WI38 (cell line): ENCODE data around the gene SLC8A2.

Experiments
- H3K4me3 ChIP-seq: 2 replicates; pipeline ENCODE4 v1.5.1; 2011; ENCODE audit warnings: low read depth, mild to moderate bottlenecking, control low read depth, low read length
- CTCF ChIP-seq: IDR thresholded peaks from 2 replicates; pipeline ENCODE4 v1.5.1; 2012; ENCODE audit warnings: low read depth, mild to moderate bottlenecking, control low read depth, low read length

Gene SLC8A2

GRCh38 chr19:47419030-47419783 lies 52.5 kb downstream of the SLC8A2 start, which contains the start of gene MEIS3:
Gene MEIS3, minus strand, starts transcription at chr19:47419527. Its CDS starts 446 bp downstream, at chr19:47419081.
- TF ChIP-seq CTCF: no peak
- H3K4me3 ChIP-seq: peak within 1 kb of the TSS; percentile 75

- peak overlapping the region; percentile 75 for H3K4me3 ChIP-seq
- TF ChIP-seq CTCF: no peak
These were observed 53.0 kb downstream of the SLC8A2 start for GRCh38 chr19:47418692-47419029.

- TF ChIP-seq CTCF: no peak
- peak overlapping the region; percentile 75 for H3K4me3 ChIP-seq
These were observed 53.7 kb downstream of the SLC8A2 start for GRCh38 chr19:47417746-47418691.

- no peak for TF ChIP-seq CTCF
- H3K4me3 ChIP-seq: peak overlapping the region; percentile 75
These were observed 54.5 kb downstream of the SLC8A2 start for GRCh38 chr19:47417107-47417745.

GRCh38 chr19:47416643-47416985 lies 55.1 kb downstream of the SLC8A2 start:
- no peak overlapping the region for H3K4me3 ChIP-seq
- no peak for TF ChIP-seq CTCF

- no peak overlapping the region for H3K4me3 ChIP-seq
These were observed 55.6 kb downstream of the SLC8A2 start for GRCh38 chr19:47415953-47416642.

More at GRCh38 chr19:47415953-47416642, 55.6 kb downstream of the SLC8A2 start:
- TF ChIP-seq CTCF: no peak
